Astrocyte (in vitro differentiated cells and primary cell): ENCODE measurements around the gene STOM. TPM values are rescaled to one million over a fixed set of nuclear protein-coding genes. Genes with fewer than 3 reads are reported as not detected.

Source experiments
- DNase-seq: peaks from one replicate; pipeline ENCODE4 v3.0.0-alpha.2; 2010; ENCODE audit warnings: low read depth
- FAIRE-seq: peaks from 2 replicates; lab custom pipeline; 2011; peaks lifted over from hg19 to GRCh38; lab: Jason Lieb, UNC
- H2AFZ ChIP-seq: 2 replicates; pipeline ENCODE4 v1.6.0; 2012; ENCODE audit warnings: low read depth, low read length, inconsistent platforms
- H3K27ac ChIP-seq: 2 replicates; pipeline ENCODE4 v1.5.1; 2011; ENCODE audit warnings: low read depth, low read length, inconsistent platforms
- H3K27me3 ChIP-seq: 2 replicates; pipeline ENCODE4 v1.6.0; 2011; ENCODE audit warnings: low read length, inconsistent platforms; ENCODE audit not compliant: insufficient read depth
- H3K36me3 ChIP-seq: 2 replicates; pipeline ENCODE4 v1.5.1; 2011; ENCODE audit warnings: low read length, inconsistent platforms; ENCODE audit not compliant: insufficient read depth
- H3K4me1 ChIP-seq: 2 replicates; pipeline ENCODE4 v1.5.1; 2011; ENCODE audit warnings: low read length, inconsistent platforms; ENCODE audit not compliant: insufficient read depth
- H3K4me2 ChIP-seq: 2 replicates; pipeline ENCODE4 v1.6.0; 2012; ENCODE audit warnings: low read length, inconsistent platforms
- H3K4me3 ChIP-seq: 2 replicates; pipeline ENCODE4 v1.5.1; 2011; ENCODE audit warnings: low read depth, mild to moderate bottlenecking, low read length, inconsistent platforms; ENCODE audit not compliant: insufficient read depth
- H3K79me2 ChIP-seq: 2 replicates; pipeline ENCODE4 v1.6.0; 2012; ENCODE audit warnings: mild to moderate bottlenecking, low read length, inconsistent platforms; ENCODE audit not compliant: insufficient read depth
- H3K9ac ChIP-seq: 2 replicates; pipeline ENCODE4 v1.6.0; 2012; ENCODE audit warnings: mild to moderate bottlenecking, low read length, inconsistent platforms
- H3K9me3 ChIP-seq: 2 replicates; pipeline ENCODE4 v1.5.1; 2012; ENCODE audit warnings: low read depth, mild to moderate bottlenecking, low read length, inconsistent platforms; ENCODE audit not compliant: insufficient read depth
- H4K20me1 ChIP-seq: 2 replicates; pipeline ENCODE4 v1.6.0; 2012; ENCODE audit warnings: low read length, inconsistent platforms; ENCODE audit not compliant: insufficient read depth
- H3K27ac Mint-ChIP-seq: one replicate; pipeline ENCODE4 v1.8.0; 2021; ENCODE audit warnings: mild to moderate bottlenecking, mixed read lengths; ENCODE audit not compliant: unreplicated experiment
- H3K27me3 Mint-ChIP-seq: one replicate; pipeline ENCODE4 v1.8.0; 2021; ENCODE audit warnings: low read depth, mixed read lengths; ENCODE audit not compliant: unreplicated experiment
- H3K36me3 Mint-ChIP-seq: one replicate; pipeline ENCODE4 v1.8.0; 2021; ENCODE audit warnings: low read depth, mixed read lengths; ENCODE audit not compliant: unreplicated experiment
- H3K4me1 Mint-ChIP-seq: one replicate; pipeline ENCODE4 v1.8.0; 2021; ENCODE audit warnings: low read depth, mixed read lengths; ENCODE audit not compliant: unreplicated experiment
- H3K4me3 Mint-ChIP-seq: one replicate; pipeline ENCODE4 v1.8.0; 2021; ENCODE audit warnings: mild to moderate bottlenecking, moderate library complexity, mixed read lengths; ENCODE audit not compliant: unreplicated experiment
- H3K9me3 Mint-ChIP-seq: one replicate; pipeline ENCODE4 v1.8.0; 2021; ENCODE audit warnings: mild to moderate bottlenecking, mixed read lengths; ENCODE audit not compliant: unreplicated experiment
- CTCF ChIP-seq: IDR thresholded peaks from 2 replicates; pipeline ENCODE4 v1.5.1; 2011; ENCODE audit warnings: low read depth, mild to moderate bottlenecking, inconsistent platforms, low read length, moderate library complexity; ENCODE audit not compliant: insufficient read depth
- EZH2 ChIP-seq: IDR thresholded peaks from 2 replicates; pipeline ENCODE4 v1.6.1; 2012; ENCODE audit warnings: mild to moderate bottlenecking, low read length, inconsistent platforms; ENCODE audit not compliant: insufficient read depth
- total RNA-seq: library from RNA; stranded (reverse); gene quantifications from 2 replicates; pipeline ENCODE4 v1.2.1, GENCODE V29; 2021

The STOM gene
- total RNA-seq, 1 donor from 2014 or later, result 8.7 TPM

- no peak for FAIRE-seq
These were observed 13.7 kb upstream of the STOM start for GRCh38 chr9:121383715-121384114.

GRCh38 chr9:121380846-121381245, 10.8 kb upstream of the STOM start:
- no peaks in the 10 kb centered on the region for H3K9me3 ChIP-seq
- Mint-ChIP-seq H3K36me3 (no peaks in the 10 kb centered on the region), H3K4me1 (peaks cover 5% of the 10 kb centered on the region), H3K27me3 (no peaks in the 10 kb centered on the region), H3K4me3 (no peak overlapping the region), H3K27ac (no peak overlapping the region), H3K9me3 (no peaks in the 10 kb centered on the region)
- no peak overlapping the region for H3K9ac ChIP-seq
- FAIRE-seq (no peak), DNase-seq (no peak)
- no peaks in the 10 kb centered on the region for H3K79me2 ChIP-seq
- H4K20me1 ChIP-seq, result no peaks in the 10 kb centered on the region
- H2AFZ ChIP-seq, result no peak overlapping the region
- H3K27me3 ChIP-seq, result no peaks in the 10 kb centered on the region
- no peaks in the 10 kb centered on the region for H3K4me1 ChIP-seq
- H3K27ac ChIP-seq, result no peak overlapping the region
- no peak overlapping the region for H3K4me2 ChIP-seq
- TF ChIP-seq CTCF, result no peak
- TF ChIP-seq EZH2, result no peak
- H3K4me3 ChIP-seq, result no peak overlapping the region
- H3K36me3 ChIP-seq, result no peaks in the 10 kb centered on the region

More at GRCh38 chr9:121383715-121384114, 13.7 kb upstream of the STOM start:
- Histone ChIP-seq H3K9ac (no peak overlapping the region), H4K20me1 (no peaks in the 10 kb centered on the region), H3K79me2 (no peaks in the 10 kb centered on the region), H3K4me2 (no peak overlapping the region), H3K9me3 (no peaks in the 10 kb centered on the region), H2AFZ (peak overlapping the region; percentile 11), H3K4me1 (peaks cover 5% of the 10 kb centered on the region), H3K36me3 (no peaks in the 10 kb centered on the region), H3K27ac (no peak overlapping the region), H3K4me3 (no peak overlapping the region), H3K27me3 (no peaks in the 10 kb centered on the region)
- Mint-ChIP-seq H3K9me3 (no peaks in the 10 kb centered on the region), H3K4me1 (peaks cover 5% of the 10 kb centered on the region), H3K27me3 (no peaks in the 10 kb centered on the region), H3K4me3 (no peak overlapping the region), H3K27ac (no peak overlapping the region), H3K36me3 (no peaks in the 10 kb centered on the region)
- TF ChIP-seq EZH2 (no peak), CTCF (no peak)
- no peak for DNase-seq

GRCh38 chr9:121376214-121376830, 6.3 kb upstream of the STOM start:
- DNase-seq (no peak), FAIRE-seq (no peak)
- TF ChIP-seq EZH2, result no peak
- TF ChIP-seq CTCF, result peak; percentile 20
- H3K79me2 ChIP-seq, result no peaks in the 10 kb centered on the region
- no peaks in the 10 kb centered on the region for H3K4me1 ChIP-seq
- Mint-ChIP-seq H3K36me3 (no peaks in the 10 kb centered on the region), H3K4me1 (peaks cover 9% of the 10 kb centered on the region), H3K9me3 (peaks cover 2% of the 10 kb centered on the region), H3K4me3 (no peak overlapping the region), H3K27me3 (no peaks in the 10 kb centered on the region), H3K27ac (no peak overlapping the region)
- H3K4me3 ChIP-seq, result no peak overlapping the region
- H3K9me3 ChIP-seq, result no peaks in the 10 kb centered on the region
- H4K20me1 ChIP-seq, result no peaks in the 10 kb centered on the region
- no peaks in the 10 kb centered on the region for H3K27me3 ChIP-seq
- no peaks in the 10 kb centered on the region for H3K36me3 ChIP-seq
- no peak overlapping the region for H2AFZ ChIP-seq
- H3K27ac ChIP-seq, result no peak overlapping the region
- H3K9ac ChIP-seq, result no peak overlapping the region
- no peak overlapping the region for H3K4me2 ChIP-seq
